H1 (cell line): ENCODE results near the gene HACD2.

Experiments used
- ATF2 ChIP-seq: IDR thresholded peaks from 2 replicates; pipeline ENCODE4 v1.6.1; 2012; ENCODE audit warnings: low read length, inconsistent platforms
- BRCA1 ChIP-seq: IDR thresholded peaks from 2 replicates; pipeline ENCODE4 v1.6.1; 2012; ENCODE audit warnings: low read depth, low read length, improper control_type of control experiment
- CREB1 ChIP-seq: IDR thresholded peaks from 2 replicates; pipeline ENCODE4 v1.6.1; 2012; ENCODE audit warnings: inconsistent platforms
- CTCF ChIP-seq, 3 experiments: IDR thresholded peaks; 1 replicate in 2 of 3; 2 replicates in 1 of 3; pipeline versions ENCODE4 v1.5.1 to v1.6.1; 2011; ENCODE audit warnings: low read length in 3 of 3, mild to moderate bottlenecking in 3 of 3, inconsistent platforms in 2 of 3, low read depth in 1 of 3, moderate library complexity in 1 of 3; ENCODE audit not compliant: insufficient read depth in 1 of 3; ENCODE audit errors: control extremely low read depth in 1 of 3
- EGR1 ChIP-seq: IDR thresholded peaks from 2 replicates; pipeline ENCODE4 v1.6.1; 2011; ENCODE audit warnings: low read depth, low read length, borderline replicate concordance
- RAD21 ChIP-seq, 2 experiments: IDR thresholded peaks in 1 of 2; conservative IDR thresholded peaks in 1 of 2; 2 replicates each; pipeline ENCODE4 v1.6.1; 2011; ENCODE audit warnings: low read depth in 2 of 2, low read length in 2 of 2, improper control_type of control experiment in 1 of 2, inconsistent platforms in 1 of 2, mild to moderate bottlenecking in 1 of 2, moderate library complexity in 1 of 2
- SIN3A ChIP-seq, 2 experiments: IDR thresholded peaks in 1 of 2; conservative IDR thresholded peaks in 1 of 2; 2 replicates each; pipeline ENCODE4 v1.6.1; 2011 to 2012; ENCODE audit warnings: low read length in 2 of 2, improper control_type of control experiment in 1 of 2, low read depth in 1 of 2, mild to moderate bottlenecking in 1 of 2

DNA sequence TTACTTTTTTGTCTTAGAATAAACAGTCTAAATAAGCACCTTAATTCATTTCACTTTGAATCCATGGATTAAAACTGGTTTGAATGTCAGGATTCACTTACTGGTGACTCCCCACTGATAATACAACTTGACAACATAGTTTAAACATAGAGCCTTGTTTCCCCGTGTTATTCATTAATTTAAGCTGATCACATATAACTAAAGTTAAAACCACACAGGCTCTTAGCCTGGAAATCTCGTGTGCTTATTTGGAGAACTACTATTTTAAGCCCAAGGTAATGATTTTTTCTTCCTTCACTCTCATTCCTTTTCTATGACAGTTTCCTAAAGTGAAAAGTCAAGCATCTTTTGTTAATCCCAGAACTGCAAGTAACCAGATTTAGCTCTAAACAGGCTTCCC is 64.2 kb downstream of the HACD2 start:
- TF ChIP-seq CTCF (IDR thresholded peaks at IDR 0.05; ENCODE audit: control extremely low read depth in 1 of 3, insufficient read depth in 1 of 3, low read depth in 1 of 3, low read length in 3 of 3) (no peak), RAD21 (IDR thresholded peaks at IDR 0.05 in 1 of 2, conservative IDR thresholded peaks at IDR 0.05 in 1 of 2; ENCODE audit: low read depth in 2 of 2, low read length in 2 of 2) (no peak), CREB1 (no peak), BRCA1 (no peak), SIN3A (conservative IDR thresholded peaks at IDR 0.05 in 1 of 2, IDR thresholded peaks at IDR 0.05 in 1 of 2; ENCODE audit: low read depth in 1 of 2, low read length in 2 of 2) (no peak), EGR1 (no peak), ATF2 (no peak)
